Measurements from ENCODE around the gene AHI1. TPM values are rescaled to one million over a fixed set of nuclear protein-coding genes. Genes with fewer than 3 reads are reported as not detected.

Gene AHI1
- total RNA-seq, 2 experiments from 2014 or later, result 21.4 to 33.9 TPM

DNA sequence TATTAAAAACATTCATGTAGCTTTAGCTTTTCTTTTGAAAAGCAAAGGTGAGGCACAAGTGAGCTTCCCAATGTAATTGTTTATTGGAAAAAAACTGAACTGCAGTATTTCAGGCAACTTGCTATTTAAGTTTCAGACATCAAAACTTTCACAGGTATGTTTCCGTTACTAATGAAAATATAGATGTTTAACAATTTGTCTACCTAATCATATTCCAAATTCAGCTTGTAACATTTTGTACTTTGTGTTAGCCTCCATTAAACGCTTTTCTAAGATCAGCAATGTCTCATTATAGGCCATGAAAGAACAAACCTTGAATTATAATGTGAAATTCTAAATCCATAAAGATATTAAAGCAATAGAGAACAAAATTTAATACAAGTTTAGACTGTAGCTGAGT is 69.5 kb downstream of the AHI1 start:
- Histone ChIP-seq H3K9me2 (ENCODE audit: insufficient read depth, low read length) (no peaks in the 10 kb centered on the region), H3K27ac (ENCODE audit: low read depth, low read length, poor library complexity, severe bottlenecking) (no peak overlapping the region), H3K4me2 (ENCODE audit: low read length) (no peak overlapping the region), H3K9me3 (ENCODE audit: low read length) (no peaks in the 10 kb centered on the region), H3K79me2 (ENCODE audit: insufficient read depth, low read depth, low read length) (no peaks in the 10 kb centered on the region), H4K20me1 (ENCODE audit: insufficient read depth, low read length) (no peaks in the 10 kb centered on the region), H3K4me3 (ENCODE audit: low read depth, low read length, poor library complexity, severe bottlenecking) (no peak overlapping the region), H2AFZ (ENCODE audit: low read length) (no peak overlapping the region), H3K4me1 (ENCODE audit: insufficient read depth, low read length, poor library complexity, severe bottlenecking) (peaks cover 10% of the 10 kb centered on the region), H3K36me3 (ENCODE audit: insufficient read depth, low read length) (peaks cover 12% of the 10 kb centered on the region)
- ChIA-PET CTCF (ENCODE audit: unreplicated experiment) (no interaction called here), POLR2A (interaction anchor here (0.7 to 1.2 kb wide), 4 partner anchors 22 to 373 kb away, joined by 3 read pairs; no protein-coding TSS in a partner anchor)
- no TSS peak for BruUV-seq (replicated peaks)
- DNase-seq (ENCODE audit: low spot score), result no peak
- TF ChIP-seq, protein P1, sequence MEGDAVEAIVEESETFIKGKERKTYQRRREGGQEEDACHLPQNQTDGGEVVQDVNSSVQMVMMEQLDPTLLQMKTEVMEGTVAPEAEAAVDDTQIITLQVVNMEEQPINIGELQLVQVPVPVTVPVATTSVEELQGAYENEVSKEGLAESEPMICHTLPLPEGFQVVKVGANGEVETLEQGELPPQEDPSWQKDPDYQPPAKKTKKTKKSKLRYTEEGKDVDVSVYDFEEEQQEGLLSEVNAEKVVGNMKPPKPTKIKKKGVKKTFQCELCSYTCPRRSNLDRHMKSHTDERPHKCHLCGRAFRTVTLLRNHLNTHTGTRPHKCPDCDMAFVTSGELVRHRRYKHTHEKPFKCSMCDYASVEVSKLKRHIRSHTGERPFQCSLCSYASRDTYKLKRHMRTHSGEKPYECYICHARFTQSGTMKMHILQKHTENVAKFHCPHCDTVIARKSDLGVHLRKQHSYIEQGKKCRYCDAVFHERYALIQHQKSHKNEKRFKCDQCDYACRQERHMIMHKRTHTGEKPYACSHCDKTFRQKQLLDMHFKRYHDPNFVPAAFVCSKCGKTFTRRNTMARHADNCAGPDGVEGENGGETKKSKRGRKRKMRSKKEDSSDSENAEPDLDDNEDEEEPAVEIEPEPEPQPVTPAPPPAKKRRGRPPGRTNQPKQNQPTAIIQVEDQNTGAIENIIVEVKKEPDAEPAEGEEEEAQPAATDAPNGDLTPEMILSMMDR (conservative IDR thresholded peaks at IDR 0.05; ENCODE audit: low read length), result no peak
- TF ChIP-seq EZH2phosphoT487 (IDR thresholded peaks at IDR 0.05; ENCODE audit: borderline replicate concordance, low read depth, low read length), result no peak
- intact Hi-C loops (cut with micrococcal nuclease; ENCODE audit: unreplicated experiment), result no loop called here

DNA sequence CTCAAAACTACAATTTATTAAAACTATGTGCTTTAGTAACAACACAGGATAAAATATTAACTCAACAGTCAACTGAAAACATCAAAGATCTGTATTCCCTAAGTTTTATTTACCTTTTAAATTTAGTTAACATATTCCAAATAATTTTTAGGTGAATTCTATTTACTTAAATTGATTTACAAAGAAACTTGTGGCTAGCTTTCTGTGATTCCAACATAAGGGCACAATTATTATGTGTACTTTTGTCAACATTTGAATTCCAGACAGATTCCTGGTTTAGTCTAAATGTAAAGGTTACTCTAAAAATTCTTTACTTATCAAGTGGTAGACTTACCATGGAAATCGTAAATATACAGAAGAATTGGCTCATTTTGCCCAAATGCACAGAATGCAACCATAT is 70.7 kb downstream of the AHI1 start:
- TF ChIP-seq EZH2phosphoT487 (IDR thresholded peaks at IDR 0.05; ENCODE audit: borderline replicate concordance, low read depth, low read length), result no peak
- TF ChIP-seq, protein P1 (conservative IDR thresholded peaks at IDR 0.05; ENCODE audit: low read length), result no peak
- CTCF ChIA-PET (ENCODE audit: unreplicated experiment), result no interaction called here

DNA sequence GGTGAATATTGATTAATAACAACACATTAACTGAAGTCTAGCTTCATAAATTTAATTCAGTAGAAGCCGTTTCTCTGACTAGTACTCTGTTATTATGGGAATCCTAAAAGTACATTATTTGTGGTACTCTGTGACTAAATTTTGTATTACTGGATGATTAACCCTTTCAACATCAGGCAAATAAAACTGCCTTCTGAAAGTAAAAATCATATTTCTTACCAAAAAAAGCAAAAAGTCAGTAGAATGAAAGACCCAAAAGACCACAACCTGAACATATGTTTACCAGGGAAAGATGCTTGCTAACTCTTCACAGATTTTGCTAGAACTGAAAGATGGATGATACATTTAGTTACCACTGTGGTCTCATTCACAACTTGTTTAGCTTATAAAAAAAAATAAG is 73.2 kb downstream of the AHI1 start:
- TF ChIP-seq EZH2phosphoT487 (IDR thresholded peaks at IDR 0.05; ENCODE audit: borderline replicate concordance, low read depth, low read length), result no peak
- TF ChIP-seq, protein P1 (conservative IDR thresholded peaks at IDR 0.05; ENCODE audit: low read length), result no peak
- no peak overlapping the region for H3K4me2 ChIP-seq (ENCODE audit: low read length)
- intact Hi-C loops (cut with micrococcal nuclease; ENCODE audit: unreplicated experiment), result no loop called here
- BruUV-seq (replicated peaks), result no TSS peak
- H2AFZ ChIP-seq (ENCODE audit: low read length), result no peak overlapping the region
- no peak overlapping the region for H3K4me3 ChIP-seq (ENCODE audit: low read depth, low read length, poor library complexity, severe bottlenecking)
- H3K9me3 ChIP-seq (ENCODE audit: low read length), result no peaks in the 10 kb centered on the region
- H3K4me1 ChIP-seq (ENCODE audit: insufficient read depth, low read length, poor library complexity, severe bottlenecking), result peaks cover 11% of the 10 kb centered on the region
- DNase-seq (ENCODE audit: low spot score), result no peak
- H3K36me3 ChIP-seq (ENCODE audit: insufficient read depth, low read length), result peaks cover 4% of the 10 kb centered on the region; the same call in 1 of the 2 replicates
- no peaks in the 10 kb centered on the region for H3K9me2 ChIP-seq (ENCODE audit: insufficient read depth, low read length)
- no peaks in the 10 kb centered on the region for H4K20me1 ChIP-seq (ENCODE audit: insufficient read depth, low read length)
- POLR2A ChIA-PET, result interaction anchor here (0.5 to 2.4 kb wide), 7 partner anchors 13 to 364 kb away, joined by 3 to 9 read pairs (median 3); no protein-coding TSS in a partner anchor
- no peak overlapping the region for H3K27ac ChIP-seq (ENCODE audit: low read depth, low read length, poor library complexity, severe bottlenecking)
- H3K79me2 ChIP-seq (ENCODE audit: insufficient read depth, low read depth, low read length), result no peaks in the 10 kb centered on the region
- CTCF ChIA-PET (ENCODE audit: unreplicated experiment), result interaction anchor here (0.8 kb wide), 1 partner anchor 280 kb away, joined by 3 read pairs; no protein-coding TSS in a partner anchor

More for the DNA sequence above, 70.7 kb downstream of the AHI1 start:
- H3K4me3 ChIP-seq (ENCODE audit: low read depth, low read length, poor library complexity, severe bottlenecking), result no peak overlapping the region
- DNase-seq (ENCODE audit: low spot score), result no peak
- no peak overlapping the region for H3K27ac ChIP-seq (ENCODE audit: low read depth, low read length, poor library complexity, severe bottlenecking)
- H3K4me2 ChIP-seq (ENCODE audit: low read length), result no peak overlapping the region
- H3K36me3 ChIP-seq (ENCODE audit: insufficient read depth, low read length), result peaks cover 4% of the 10 kb centered on the region
- no peaks in the 10 kb centered on the region for H4K20me1 ChIP-seq (ENCODE audit: insufficient read depth, low read length)
- no peaks in the 10 kb centered on the region for H3K79me2 ChIP-seq (ENCODE audit: insufficient read depth, low read depth, low read length)
- H3K9me2 ChIP-seq (ENCODE audit: insufficient read depth, low read length), result no peaks in the 10 kb centered on the region
- POLR2A ChIA-PET, result interaction anchor here (0.6 to 1.0 kb wide), 3 partner anchors 28 to 1250 kb away, joined by 3 read pairs; no protein-coding TSS in a partner anchor
- H3K9me3 ChIP-seq (ENCODE audit: low read length), result no peaks in the 10 kb centered on the region
- intact Hi-C loops (cut with micrococcal nuclease; ENCODE audit: unreplicated experiment), result no loop called here
- no peak overlapping the region for H2AFZ ChIP-seq (ENCODE audit: low read length)
- no TSS peak for BruUV-seq (replicated peaks)
- H3K4me1 ChIP-seq (ENCODE audit: insufficient read depth, low read length, poor library complexity, severe bottlenecking), result peaks cover 11% of the 10 kb centered on the region
